Activated T-cell treated with anti-CD3 and anti-CD28 coated beads for 24 hours (primary cell): ENCODE results near the gene PGAP3.

Source experiments
- DNase-seq: peaks from one replicate; pipeline ENCODE4 v3.0.0-alpha.2; 2020; ENCODE audit warnings: low read depth

The PGAP3 gene

DNA sequence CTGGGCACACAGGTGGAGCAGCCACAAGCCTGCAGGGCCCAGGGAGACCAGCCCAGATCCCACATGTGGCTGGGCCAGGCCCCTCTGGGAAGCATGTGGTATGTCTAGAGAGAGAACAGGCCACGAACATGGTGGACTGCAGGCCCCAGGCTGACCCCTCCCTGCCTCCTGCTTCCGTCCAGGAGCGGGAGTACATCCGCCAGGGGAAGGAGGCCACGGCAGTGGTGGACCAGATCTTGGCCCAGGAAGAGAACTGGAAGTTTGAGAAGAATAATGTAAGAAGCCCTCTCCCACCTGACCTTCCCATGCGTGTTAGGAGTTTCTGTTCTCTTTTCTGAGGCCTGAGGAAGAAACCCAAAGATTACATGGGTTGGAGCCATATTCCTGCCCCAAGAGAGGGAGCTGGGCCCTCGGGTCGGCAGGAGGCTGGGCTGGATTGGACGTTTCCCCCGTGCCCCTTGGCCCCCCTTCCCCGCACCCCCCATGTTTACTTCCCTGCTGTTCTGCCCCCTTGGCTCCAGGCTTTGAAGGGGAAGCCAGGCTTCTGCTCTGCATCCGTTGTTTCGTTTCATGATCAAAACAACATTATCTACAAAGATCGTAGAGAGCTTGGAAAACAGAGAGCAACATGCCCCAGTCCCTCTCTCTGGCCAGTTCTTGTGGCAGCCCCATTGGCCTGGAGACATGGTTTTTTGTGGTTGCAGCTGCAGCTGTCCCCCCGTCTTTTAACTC, 28.4 kb downstream of the PGAP3 start:
- DNase-seq: no peak

DNA sequence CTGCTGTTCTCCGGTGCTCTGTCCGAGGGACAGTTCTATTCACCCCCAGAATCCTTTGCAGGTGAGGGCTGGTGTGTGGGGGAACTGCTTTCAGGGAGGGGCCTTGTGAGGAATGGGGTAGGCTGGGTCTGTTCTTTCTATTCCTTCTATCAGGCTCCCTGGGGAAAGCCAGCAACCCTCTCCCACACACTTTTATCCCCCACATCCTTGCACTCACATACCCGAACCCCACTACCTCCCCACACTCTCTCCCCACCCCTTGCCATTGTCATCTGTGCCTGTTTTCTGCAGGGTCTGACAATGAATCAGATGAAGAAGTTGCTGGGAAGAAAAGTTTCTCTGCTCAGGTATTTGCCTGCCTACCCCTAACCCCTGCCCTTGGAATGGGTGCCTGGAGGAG, 29.1 kb downstream of the PGAP3 start:
- no peak for DNase-seq

DNA sequence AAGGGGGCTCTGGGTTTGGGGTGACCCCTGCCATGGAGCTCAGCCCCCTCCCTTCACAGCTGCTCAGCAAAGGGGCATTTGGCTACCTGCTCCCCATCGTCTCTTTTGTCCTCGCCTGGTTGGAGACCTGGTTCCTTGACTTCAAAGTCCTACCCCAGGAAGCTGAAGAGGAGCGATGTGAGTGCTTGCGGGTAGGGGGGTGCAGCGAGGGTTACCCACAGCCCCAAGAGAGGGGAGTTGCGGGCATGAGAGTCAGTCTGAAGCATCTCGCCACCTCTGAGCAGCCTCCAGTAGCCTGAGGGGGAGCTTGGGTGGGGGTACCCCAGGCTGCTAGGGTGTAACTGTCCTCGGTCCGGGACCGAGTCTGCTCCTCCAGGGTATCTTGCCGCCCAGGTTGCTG, 29.5 kb downstream of the PGAP3 start:
- no peak for DNase-seq

DNA sequence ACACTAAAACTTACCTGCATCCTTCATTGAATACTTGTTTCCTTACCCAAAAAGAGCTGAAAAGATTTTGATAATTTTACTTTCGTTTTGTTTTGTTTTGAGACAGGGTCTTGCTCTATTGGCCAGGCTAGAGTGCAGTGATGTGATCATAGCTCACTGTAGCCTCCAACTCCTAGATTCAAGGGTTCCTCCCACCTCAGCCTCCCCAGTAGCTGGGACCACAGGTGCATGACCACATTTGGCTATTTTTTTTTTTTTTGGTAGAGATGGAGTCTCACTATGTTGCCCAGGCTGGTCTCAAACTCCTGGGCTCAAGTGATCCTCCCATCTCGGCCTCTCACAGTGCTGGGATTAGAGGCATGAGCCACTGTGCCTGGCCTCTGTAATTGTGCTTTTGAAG, 32.8 kb downstream of the PGAP3 start:
- DNase-seq: no peak

DNA sequence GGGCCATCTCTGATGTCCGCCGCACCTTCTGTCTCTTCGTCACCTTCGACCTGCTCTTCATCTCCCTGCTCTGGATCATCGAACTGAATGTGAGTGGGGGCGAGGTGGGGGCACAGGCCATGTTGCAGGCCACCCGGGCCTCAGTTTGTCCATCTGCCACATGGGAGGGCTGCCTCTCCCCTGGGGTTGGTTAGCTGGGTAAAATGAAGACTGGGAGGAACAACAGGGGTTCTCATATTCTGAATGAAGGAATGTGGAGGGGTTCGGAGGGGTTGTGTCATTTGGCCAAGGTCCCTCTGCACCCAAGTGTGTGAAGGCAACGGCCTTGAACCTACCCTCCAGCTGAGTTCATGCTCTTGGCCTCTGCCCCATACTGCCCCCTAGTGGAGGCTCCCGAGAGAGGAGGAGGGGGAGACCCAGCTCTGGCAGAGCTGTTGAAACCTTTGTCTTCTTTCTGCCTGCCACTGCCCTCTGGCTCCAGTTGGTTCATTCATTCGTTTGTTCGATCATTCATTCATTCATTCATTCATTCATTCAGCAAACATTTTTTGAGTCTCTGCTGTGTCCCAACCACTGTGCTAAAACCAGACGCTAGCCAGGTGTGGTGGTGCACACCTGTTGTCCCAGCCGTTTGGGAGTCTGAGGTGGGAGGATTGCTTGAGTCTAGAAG, 34.1 kb downstream of the PGAP3 start:
- DNase-seq: peak; percentile 66

DNA sequence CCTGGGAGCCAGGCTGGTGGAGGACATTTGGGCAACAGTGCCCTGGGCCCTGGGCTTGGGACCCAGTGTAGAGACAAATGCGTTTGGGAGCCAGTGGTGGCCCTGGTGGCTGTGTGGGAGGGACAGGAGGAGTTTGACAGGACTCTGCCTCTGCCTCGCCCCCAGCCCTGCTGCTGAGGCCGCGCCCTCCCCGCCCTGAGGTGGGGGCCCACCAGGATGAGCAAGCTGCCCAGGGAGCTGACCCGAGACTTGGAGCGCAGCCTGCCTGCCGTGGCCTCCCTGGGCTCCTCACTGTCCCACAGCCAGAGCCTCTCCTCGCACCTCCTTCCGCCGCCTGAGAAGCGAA, 34.6 kb downstream of the PGAP3 start:
- no peak for DNase-seq

DNA sequence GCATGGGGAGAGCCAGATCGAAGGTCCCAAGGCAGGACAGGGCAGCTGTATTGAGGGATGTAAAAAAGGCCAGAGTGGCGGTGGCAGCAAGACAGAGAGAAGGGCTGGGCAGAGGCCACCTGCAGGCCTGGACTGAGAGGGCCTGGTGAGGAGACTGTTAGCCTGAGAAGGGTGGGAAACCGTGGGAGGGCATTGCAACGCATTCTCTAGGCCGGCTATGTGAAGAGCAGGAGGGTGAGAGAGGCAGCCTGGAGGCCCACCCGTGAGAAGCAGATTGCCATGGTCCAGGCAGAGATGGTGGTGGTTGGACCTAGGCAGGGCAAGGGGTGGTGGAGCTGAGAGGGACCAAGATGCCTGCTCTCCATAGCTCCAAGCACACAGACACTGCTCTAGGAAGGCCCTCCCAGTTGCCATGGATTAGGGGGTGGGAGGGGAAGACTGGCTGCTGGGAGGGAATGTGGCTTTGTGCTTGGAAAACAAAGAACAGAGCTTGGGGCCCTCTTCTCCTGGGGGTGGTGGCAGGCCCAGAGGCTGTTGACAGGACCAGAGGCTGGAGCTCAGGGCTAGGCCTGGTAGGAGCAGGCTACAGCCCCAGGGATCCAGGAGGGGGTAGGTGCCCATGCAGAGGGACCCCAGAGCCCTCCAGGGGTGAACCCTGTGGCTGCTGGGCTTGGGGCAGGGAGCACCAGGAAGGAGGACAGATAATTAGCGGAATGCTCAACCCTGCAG, 35.1 kb downstream of the PGAP3 start:
- no peak for DNase-seq

DNA sequence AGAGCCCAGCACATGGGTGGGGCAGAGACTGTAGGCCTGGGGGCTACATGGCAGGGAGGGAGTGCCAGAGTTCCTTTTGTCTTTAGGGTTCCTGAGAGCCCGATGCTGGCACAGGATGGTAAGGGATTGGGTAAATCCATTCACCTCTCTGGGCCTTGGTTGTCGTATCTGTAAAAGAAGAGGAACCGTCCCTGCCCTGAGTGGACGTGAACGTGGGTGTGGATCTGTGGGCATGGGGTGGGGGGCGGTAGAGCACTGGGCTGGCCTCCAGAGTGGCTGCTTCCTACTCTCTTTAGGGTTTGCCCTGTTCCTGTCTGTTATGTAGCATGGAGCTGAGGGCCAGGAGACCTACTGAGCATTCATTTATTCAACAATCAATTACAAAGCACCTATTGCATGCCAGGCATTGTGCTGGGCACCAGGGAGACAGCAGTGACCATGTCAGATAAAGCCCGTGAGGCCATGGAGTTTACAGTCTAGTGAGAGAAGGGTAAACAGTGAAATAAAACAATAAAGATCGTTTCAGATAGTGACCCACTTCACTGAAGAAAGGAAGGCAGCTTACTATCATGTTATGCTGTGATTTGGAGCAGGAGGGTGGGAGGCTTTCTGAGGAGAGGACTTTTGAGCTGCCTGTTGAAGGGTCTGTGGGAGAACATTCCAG, 35.8 kb downstream of the PGAP3 start:
- no peak for DNase-seq

DNA sequence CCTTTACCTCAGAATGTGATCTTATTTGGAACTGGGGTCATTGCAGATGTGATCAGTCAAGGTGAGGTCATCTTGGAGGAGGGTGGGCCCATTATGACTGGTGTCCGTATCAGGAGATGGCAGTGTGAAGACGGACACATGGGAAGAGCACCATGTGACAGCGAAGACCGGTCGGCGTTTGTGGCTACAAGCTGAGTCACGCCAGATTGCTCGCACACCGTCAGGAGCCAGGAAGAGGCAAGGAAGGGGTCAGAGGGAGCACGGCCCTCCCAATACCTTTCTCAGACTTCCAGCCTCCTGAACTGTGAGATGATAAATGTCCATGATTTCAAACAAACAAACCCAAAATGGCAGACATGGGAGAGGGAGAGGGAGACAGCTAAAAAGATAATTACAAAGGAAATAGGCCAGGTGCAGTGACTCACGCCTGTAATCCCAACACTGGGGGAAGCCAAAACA, 37.7 kb downstream of the PGAP3 start:
- DNase-seq: no peak

DNA sequence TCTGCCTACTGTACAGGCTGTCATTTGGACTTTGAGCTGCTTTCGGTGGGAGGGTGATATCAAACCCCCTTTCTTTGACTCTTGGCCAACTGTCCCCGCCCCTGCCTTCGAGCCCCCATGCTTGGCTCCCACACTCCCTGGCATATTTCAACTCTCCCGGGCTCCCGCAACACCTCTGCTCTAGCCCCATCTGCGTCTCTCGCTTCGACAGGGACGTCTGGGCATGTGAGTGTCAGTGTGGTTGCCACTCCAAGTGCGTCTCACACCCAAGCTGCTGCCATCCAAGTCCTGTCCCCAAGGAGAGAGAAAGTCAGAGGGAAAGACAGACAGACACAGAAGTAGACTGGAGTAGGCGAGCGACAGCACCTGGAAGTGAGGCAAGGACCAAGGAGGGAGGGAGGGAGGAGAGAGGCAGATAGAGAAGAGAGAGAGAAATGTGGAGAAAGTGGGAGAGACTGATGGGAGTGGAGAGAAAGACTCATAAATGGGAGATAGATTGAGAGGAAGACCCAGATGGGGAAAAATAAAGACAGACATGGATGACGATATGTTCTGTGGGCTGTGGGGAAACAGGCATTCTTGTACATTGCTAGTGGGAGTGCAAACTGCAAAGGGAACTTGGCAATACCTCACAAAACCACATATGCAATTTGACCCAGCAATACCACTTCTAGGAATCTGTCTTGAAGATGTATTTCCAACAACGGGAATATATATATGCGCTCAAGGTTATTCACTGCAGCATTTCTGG, 39.1 kb downstream of the PGAP3 start:
- no peak for DNase-seq

DNA sequence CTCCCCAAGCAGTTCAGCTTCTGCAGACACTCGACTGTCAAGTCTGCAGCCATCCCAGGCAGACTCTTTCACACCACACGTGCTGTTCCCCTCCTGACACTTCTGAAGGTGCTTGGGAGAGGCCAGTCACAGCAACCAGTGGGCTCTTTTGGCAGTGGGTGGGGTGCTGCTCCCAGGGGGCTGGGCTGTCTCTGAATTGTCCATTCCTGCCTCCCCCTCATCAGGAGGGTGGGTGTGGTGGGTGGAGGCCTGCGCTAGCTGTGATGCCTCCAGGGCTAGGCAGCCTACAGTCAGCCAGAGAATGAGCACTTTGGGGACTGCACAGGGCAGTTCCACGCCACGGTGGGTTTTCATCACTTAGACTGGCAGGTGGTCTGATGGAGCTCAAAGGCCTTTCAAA, 40.6 kb downstream of the PGAP3 start:
- DNase-seq: no peak

DNA sequence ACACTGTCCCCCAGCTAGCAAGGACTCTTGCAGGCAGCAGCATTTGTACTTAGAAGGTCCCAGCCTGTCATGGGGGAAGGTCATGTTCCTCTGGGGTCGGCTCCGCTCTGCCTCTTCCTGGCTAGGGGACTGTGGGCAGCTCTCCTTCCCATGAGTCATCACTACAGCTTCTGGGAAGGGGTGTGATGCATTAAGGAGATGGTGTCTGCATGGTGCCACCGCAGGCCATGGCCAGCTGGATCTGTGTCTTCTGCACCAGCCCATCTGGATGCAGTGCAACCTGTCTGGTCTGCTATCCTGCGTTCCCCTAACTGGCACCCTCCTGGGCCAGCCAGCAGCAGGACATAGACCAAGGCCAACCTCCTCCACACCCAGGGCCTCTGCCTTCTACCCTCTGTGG, 44.6 kb downstream of the PGAP3 start:
- DNase-seq: no peak

DNA sequence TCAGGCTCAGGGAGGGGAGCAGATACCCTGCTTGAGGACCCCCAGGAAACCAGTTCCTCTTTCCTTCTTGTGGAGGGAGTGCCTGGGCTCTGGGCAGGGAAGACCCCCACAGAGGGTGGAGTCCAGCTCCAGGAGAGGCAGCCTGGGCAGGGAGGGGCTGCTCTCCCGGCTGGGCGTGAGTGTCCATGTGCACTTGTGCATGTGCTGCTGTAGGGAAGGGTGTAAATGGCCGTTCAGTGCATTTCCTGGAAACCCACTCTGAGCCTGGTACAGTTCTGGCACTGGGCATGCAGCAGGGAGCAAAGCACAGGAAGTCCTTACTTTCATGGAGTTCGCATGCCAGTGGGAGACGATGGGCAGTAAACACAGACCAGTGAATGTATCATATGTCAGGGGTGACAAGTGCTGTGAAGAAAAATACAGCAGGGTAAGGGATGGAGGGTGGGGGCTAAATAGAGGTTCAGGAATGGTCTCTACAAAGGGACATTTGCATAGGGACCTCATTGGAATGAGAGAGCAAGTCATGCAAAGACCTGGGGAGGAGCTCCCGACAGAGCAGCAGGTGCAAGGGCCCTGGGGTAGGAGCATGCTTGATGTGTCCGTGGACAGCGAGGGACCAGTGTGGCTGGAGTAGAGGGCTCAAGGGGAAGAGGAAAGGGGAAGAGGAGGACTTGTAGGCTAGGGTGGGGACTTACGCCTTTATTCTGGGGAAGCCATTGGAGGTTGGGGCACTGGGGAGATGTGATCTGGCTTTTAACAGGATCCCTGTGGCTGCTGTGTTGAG, 45.4 kb downstream of the PGAP3 start:
- DNase-seq: no peak

DNA sequence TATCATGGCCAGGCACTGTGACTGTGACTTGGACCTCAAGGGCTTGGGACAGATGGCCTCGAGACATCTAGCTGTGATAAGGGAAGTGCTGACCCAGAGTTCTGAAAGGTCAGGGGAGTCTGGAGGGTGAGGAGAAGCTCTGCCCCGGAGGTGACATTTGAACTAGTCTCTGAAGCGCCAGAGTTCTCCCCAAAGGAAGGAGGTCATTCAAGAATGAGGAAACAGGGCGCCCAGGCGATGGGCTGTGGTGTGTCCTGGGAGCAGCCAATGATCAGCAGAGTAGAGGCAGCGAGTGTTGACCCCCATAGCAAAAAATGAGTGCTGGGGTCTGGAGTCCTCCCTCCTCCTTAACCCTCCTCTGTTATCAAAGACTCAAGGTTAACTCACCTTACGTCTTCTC, 46.0 kb downstream of the PGAP3 start:
- no peak for DNase-seq

DNA sequence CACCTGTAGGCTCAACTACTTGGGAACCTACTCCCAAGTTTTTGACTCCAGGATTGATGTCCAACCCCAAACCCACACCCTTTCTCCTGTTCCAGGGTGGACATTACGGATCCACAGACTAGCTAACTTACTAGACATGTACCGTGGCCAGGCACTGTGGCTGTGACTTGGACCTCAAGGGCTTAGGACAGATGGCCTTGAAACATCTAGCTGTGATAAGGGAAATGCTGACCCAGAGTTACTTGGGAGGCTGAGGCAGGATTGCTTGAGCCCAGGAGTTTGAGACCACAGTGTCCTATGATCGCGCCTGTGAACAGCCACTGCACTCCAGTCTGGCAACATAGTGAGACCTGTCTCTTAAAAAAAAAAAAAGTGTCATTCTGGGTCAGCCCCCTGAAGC, 46.8 kb downstream of the PGAP3 start:
- DNase-seq: no peak

DNA sequence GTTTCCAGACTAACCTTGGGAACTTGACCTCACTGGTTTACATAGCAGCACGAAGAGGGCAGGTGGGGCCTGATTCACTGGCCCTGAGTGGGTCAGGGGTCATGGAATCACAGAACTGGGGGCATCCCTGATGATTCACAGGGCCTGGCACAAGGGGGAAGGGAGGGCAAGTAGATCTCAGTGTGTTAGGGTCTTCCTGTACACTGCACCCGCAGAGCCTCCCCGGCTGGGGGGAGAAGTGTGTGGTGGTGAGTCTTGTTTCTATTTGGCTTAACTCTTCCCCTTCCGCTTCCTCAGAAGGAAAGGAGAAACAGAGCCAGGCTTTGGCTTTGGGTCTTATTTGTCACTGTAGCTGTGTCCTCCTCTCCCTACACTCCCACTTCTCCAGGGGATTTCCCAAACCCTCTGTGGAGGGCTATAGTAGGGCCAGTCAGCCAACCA, 47.2 kb downstream of the PGAP3 start:
- no peak for DNase-seq

DNA sequence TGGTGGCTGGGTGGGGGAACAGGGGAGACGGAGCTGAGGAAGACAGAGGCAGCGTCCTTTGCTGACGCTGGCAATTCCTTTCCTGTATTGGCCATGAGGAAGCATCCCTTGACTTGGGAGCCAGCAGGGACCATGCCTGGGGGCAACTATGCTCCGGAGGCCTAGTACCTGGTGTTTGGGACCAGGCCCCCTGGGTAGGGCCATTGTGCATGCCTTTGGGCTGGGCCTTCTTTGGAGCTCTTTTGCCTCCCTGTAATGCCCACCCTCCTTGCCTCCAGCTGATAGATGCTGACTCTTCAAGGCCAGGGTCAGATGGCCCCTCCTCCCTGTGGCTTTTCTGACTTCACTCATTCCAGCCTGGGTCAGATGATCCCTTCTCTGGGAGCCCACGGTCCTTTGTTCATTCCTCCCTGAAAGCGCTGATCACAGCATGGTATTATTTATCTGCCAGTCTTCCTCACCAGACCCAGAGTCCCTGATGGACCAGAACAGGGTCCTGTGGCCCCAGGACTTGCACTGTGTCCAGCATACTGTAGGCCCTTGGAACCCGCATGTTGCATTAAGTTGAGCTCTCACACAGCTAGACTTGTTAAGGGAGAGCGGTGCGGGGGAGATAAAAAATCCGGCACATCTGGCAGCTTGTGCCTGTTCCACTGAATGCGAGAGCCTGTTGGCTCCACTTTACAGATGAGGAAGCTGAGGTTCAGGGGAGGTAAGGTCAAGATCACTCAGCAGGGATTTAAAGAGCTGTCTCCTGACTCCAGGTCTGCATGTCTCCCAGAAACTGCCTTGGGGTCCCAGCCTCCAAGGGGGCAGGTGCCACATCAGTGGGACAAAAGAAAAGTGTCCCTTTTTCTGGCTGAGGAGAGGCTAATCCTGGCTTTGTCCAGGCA, 48.0 kb downstream of the PGAP3 start:
- DNase-seq: no peak

DNA sequence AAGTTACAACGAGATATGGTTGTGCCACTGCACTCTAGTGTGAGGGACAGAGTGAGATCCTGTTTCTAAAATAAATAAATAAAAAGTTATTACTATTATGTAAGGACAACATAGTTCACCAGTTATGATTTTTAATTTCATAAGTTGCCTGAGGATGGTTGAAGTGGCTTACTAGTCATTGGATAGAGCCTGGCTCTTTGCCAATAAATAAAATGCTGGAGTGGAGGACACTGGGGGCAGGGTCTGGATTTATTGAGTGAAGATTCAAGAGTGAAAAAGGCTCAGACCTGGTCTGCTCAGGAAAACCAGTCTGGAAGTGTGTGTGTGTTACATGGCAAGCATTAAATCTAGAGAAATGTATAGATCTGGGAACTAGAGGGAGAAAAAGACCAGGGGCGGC, 48.8 kb downstream of the PGAP3 start:
- no peak for DNase-seq

DNA sequence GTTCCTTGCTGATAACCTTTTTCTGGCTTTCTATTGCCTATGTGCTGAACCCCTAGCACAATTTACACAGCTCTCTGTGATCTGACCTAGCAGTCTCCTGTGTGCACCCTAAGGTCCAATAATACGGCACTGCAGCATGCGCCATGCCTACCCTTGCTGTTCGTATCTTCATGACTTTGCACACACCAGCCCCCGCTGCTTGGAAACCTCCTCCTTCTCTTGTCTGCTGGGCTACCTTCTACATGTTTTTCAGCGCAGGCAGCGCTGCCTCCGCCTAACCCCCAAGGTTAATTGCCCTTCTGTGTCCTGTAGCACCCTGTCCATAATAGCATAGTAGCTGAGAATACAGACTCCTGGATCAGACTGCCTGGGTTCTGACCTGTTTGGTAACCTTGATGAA, 49.5 kb downstream of the PGAP3 start:
- no peak for DNase-seq
